ENCODE results near the gene ZNF660.

ZNF660 gene

DNA sequence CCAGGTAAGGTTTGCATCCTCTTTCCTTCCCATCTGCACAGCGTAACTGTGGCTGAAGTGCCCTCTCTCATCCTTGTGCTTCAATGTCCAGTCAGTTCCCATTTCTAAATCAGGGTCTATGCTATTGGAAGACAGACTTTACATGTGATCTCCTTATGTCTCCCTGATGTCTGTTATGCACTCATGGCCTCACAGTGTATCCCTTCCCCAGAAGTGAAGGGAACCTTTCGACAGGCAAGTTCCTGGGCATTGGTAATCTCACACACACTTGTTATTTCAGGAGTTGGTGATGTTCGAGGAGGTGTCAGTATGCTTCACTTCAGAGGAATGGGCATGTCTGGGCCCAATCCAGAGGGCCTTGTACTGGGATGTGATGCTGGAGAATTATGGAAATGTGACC, 47.4 kb downstream of the ZNF660 start:
- DNase-seq (ENCODE audit: low read depth): no peak

DNA sequence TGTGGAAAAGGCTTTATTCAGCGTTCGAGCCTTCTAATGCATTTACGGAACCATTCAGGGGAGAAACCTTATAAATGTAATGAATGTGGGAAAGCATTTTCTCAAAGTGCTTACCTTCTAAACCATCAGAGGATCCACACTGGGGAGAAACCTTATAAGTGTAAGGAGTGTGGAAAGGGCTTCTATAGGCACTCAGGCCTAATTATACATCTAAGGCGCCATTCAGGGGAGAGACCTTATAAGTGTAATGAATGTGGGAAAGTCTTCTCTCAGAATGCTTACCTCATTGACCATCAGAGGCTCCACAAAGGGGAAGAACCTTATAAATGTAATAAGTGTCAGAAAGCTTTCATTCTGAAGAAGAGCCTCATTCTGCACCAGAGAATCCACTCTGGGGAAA, 57.6 kb downstream of the ZNF660 start:
- no peak for DNase-seq (ENCODE audit: low read depth)

DNA sequence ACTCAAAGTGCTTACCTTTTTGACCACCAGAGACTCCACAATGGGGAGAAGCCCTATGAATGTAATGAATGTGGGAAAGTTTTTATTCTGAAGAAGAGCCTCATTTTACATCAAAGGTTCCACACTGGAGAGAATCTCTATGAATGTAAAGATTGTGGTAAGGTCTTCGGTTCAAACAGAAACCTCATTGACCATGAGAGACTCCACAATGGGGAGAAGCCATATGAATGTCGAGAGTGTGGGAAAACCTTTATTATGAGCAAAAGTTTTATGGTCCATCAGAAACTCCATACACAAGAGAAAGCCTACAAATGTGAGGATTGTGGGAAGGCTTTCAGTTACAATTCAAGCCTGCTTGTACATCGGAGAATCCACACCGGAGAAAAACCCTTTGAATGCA, 58.3 kb downstream of the ZNF660 start:
- no peak for DNase-seq (ENCODE audit: low read depth)

DNA sequence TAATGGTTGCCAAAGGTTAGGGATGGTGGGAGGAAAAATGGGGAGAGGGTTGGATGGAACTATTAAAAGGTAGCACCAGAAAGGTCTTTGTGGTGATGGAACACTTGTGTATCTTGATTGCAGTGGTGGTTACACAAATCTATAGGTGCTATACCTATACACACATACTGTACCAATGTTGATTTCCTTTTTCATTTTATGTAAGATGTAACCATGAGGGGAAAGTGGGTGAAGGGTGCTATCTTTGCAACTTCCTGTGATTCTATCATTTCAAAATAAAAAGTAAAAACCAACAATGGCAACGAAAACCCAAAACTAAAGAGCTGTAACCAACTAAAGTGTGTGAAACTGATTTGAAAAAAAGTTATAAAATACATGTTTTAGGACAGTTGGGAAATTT, 63.0 kb downstream of the ZNF660 start:
- no peak for DNase-seq (ENCODE audit: low read depth)

DNA sequence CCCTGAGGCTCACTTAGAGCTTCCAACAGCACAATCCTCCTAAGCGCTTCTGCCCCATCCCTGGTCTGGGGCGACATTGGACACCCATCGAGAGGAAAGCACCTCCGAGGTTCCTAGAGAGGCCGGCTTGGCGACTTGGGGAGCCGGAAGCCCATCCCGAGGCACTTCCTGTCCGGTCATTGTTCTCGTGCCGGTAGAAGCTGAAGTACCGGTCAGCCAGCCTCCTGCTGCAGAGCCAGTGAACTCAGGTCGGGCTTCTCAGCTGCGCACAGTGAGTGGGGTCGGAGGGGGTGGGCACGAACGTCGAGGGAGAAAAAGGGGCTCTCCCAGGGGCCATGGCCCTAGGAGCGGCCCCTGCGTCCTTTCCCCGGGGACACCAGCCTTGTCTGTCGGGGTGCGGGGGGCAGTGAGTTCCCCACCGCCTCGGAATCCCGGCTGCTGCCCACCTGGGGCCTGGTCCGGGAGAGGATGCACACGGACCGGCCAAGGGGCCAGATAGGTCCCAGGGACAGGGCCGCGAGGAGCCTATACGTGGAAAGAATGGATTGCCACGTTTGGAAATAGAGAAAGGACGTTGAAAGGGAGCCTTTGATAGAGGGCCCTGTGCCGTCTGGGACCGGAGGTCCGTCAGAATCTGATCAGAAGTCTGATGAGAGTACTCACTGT, 63.9 kb downstream of the ZNF660 start, which contains the start of gene ZNF35:
Gene ZNF35 (plus strand): TSS at position 169 of the 666 bp plus-strand sequence. CDS start 2,336 bp downstream, outside the sequence.
- DNase-seq (ENCODE audit: low read depth): peak; percentile 94
